ENCODE data around the gene SEPHS1.
A peak's percentile ranks its signal among the peaks of the same experiment; 100 is the strongest.
"Not testable (repeated sequence)": the region's sequence is repeated elsewhere in the genome, so short reads cannot be mapped to it uniquely, and the experiment has no call there.

Gene SEPHS1

GRCh38 chr10:13276749-13277365 is 71.2 kb downstream of the SEPHS1 start:
- DNase-seq, result no peak

- not testable (repeated sequence) for DNase-seq
These were observed 71.9 kb downstream of the SEPHS1 start for GRCh38 chr10:13276146-13276545.

GRCh38 chr10:13272164-13272571 is 75.9 kb downstream of the SEPHS1 start:
- no peak for DNase-seq

- peak; percentile 49 for DNase-seq
These were observed 76.4 kb downstream of the SEPHS1 start for GRCh38 chr10:13271552-13272163.

- DNase-seq, result no peak
These were observed 77.1 kb downstream of the SEPHS1 start for GRCh38 chr10:13270877-13271551.

- no peak for DNase-seq
These were observed 79.3 kb downstream of the SEPHS1 start for GRCh38 chr10:13268841-13269240.

- no peak for DNase-seq
These were observed 79.8 kb downstream of the SEPHS1 start for GRCh38 chr10:13268310-13268709.

Measured in activated gamma-delta T cell treated with Interleukin-2 at 50 U/mL for 16 hours (primary cell).